GM19023 (cell line): ENCODE measurements around the gene RAB37.

Experiments
- ATAC-seq: cut with Tn5 transposase; IDR thresholded peaks from one replicate; pipeline ENCODE4 v1.9.1; 2021; ENCODE audit warnings: mild to moderate bottlenecking, moderate library complexity; ENCODE audit not compliant: unreplicated experiment

RAB37 gene

DNA sequence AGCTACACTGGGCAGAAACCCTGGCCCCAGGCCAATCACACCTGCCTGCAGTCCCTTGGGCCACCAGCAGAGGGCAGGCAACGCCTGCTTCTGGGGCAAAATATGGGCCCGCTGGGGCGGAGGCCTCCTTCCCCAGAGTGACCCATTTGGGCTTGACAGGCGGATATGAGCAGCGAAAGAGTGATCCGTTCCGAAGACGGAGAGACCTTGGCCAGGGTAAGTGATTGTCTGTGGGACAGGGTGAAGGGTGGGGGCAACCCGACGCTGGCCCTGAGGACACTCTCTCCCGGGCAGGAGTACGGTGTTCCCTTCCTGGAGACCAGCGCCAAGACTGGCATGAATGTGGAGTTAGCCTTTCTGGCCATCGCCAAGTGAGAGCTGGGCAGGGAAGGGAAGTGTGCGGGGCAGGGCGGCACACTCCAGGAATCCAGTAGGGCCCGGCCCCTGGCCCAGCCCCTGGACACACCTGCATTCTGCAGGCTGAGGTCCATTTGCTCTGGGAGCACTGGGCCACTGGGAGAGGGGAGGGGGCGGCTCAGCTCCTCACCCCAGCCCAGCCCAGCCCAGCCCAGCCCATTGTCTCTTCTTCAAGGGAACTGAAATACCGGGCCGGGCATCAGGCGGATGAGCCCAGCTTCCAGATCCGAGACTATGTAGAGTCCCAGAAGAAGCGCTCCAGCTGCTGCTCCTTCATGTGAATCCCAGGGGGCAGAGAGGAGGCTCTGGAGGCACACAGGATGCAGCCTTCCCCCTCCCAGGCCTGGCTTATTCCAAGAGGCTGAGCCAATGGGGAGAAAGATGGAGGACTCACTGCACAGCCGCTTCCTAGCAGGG, 7.9 kb downstream of the RAB37 start:
- no peak for ATAC-seq

- ATAC-seq: no peak
Observed at GRCh38 chr17:74745548-74746177, 8.6 kb downstream of the RAB37 start.

GRCh38 chr17:74746376-74746775, 9.3 kb downstream of the RAB37 start:
- no peak for ATAC-seq

DNA sequence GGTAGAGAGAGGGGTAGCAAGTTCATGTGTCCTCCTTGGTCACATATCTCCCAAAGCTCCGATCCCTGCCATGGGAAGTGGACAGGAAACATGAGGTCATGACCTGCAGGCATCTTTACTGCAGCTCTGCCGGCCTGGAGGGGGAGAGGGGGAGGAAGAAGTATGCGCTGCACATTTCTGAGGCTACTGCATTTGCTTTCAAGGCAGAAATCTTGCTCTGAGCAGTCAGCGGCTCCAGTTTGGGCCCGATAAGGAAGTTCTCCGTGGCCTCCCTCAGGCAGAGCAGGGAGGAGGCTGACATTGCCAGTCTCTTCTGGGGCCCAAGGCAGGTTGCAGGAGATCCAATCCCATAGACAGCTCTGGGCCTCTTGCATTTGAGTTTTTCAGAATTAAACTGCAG, 9.9 kb downstream of the RAB37 start:
- ATAC-seq: no peak

GRCh38 chr17:74748279-74748528, 11.1 kb downstream of the RAB37 start:
- ATAC-seq: no peak

DNA sequence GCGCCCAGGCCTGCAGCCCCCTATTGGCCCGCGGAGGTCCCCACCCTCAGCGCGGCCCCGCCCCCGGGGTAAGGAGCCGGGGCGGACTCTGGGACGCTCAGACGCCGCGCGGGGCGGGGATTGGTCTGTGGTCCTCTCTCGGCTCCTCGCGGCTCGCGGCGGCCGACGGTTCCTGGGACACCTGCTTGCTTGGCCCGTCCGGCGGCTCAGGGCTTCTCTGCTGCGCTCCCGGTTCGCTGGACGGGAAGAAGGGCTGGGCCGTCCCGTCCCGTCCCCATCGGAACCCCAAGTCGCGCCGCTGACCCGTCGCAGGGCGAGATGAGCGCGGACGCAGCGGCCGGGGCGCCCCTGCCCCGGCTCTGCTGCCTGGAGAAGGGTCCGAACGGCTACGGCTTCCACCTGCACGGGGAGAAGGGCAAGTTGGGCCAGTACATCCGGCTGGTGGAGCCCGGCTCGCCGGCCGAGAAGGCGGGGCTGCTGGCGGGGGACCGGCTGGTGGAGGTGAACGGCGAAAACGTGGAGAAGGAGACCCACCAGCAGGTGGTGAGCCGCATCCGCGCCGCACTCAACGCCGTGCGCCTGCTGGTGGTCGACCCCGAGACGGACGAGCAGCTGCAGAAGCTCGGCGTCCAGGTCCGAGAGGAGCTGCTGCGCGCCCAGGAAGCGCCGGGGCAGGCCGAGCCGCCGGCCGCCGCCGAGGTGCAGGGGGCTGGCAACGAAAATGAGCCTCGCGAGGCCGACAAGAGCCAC, 11.6 kb downstream of the RAB37 start, which contains the start of gene NHERF1:
TSS of gene NHERF1 (plus strand) at position 100 of the 750 bp plus-strand sequence. CDS start at position 319, 219 bp downstream.
- ATAC-seq: peak; percentile 87

DNA sequence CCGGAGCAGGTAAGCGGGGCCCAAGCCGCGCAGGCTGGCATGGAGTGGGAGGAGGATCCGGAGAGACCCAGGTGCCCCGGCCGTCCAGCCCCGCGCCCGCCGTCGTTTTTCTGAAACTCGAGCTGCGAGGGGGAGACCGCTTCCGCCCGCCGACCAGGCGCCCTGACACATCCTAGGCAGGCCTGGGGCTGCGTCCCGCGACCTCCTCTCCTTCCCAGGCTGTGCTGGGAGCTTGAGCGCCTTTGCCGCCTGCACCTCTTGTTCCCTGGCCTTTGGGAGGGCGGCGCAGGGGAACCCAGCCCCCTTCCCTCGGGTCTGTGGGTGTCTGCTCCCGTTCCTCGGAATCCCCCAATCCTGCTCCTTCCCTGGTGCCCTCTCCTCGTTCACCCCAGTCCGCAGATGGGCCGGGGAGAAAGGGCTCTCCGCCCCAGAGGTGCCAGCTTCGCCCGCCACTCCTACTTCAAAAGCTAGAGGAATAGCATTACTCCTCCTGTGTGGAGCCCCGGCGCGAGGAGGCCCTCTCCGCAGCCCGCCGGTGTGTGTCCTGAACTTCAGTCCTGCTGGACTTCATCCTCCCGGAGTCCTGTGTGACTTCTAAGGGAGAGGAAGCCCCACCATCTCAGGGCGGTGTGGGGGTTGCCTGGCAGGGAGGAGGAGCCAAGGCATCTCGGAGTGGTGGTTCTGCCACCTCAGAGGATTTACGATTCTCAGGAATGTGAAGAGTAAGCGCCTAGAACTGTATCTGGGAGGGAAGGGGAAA, 12.4 kb downstream of the RAB37 start:
- ATAC-seq: peak; percentile 6

DNA sequence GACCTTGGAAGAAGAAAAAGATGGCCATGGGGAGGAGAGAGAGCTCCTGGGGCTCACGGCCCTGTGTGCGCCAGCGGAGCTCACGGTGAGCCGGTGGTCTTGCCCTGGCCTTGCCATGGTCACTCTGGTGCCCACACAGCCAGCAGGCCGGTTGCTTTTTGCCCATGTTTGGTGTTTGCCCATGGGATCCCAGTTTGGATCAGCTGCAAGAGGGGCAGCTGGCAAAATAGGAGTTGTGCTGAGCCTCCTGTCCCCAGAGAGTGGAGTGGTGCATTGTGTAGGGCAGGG, 12.9 kb downstream of the RAB37 start:
- ATAC-seq: no peak

DNA sequence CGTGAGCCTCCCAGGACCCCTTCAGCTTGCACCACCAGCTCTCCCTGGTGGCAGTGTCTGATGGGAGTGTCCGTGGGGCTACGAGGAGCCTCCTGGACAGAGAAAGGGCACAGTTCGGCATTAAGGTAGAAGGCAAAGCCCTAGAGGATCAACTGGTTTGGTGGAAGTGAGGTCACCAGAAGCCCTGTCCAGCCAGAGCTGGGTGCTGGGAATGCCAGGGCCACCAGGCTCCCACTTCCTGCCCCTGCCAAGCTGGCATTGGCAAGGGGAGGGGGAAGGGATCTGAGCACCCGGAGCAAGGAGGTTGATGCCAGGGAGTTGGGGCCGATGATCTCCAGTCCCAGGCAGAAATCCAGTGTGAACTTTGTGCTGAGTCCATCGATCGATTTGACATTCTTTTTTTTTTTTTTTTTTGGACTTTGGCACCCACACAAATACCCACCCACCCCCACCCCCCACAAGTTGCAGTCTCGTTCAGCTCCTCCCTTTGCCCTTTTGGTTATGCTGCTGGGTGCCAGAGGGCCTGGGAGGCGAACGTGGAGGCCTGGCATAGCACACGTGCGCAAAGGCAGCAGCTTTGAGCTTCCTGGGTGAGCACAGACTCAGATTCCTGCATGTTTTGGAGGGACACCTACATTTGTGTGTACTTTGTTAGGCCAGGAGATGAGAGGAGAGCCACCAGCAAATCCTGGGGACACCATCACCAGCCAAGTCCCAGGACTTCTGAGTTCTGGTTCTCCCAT, 13.4 kb downstream of the RAB37 start:
- ATAC-seq: no peak

- no peak for ATAC-seq
Observed at GRCh38 chr17:74752415-74752814, 15.4 kb downstream of the RAB37 start.

DNA sequence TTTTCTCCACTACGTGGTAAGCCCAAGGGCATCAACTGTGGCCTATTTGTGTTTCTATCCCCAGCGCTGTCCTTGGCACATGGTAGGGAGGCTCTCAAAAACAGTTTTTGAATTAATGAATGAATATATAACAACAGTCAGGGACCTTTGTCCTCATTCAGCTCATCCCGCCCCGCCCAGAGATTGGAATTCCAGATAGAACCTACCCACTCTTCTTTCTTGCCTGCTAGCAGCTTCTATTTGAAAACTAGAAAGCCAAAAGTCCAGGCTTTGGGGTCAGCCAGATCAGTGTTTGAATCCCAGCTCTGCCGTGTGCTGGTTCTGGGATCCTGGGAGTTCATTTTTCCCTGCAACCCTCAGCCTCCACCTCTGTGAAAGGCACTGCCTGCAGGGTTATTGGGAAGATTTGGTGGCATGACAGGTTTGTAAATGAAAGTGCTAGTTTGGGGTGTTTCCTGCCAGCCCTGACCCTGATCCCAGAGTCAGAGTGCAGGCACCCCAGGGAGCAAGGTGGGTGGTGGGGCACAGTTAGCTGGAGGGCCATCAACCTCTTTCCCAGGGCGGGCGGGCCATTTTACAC, 15.9 kb downstream of the RAB37 start:
- no peak for ATAC-seq

GRCh38 chr17:74754832-74755231, 17.8 kb downstream of the RAB37 start:
- ATAC-seq: no peak

GRCh38 chr17:74755533-74755932, 18.5 kb downstream of the RAB37 start:
- no peak for ATAC-seq

GRCh38 chr17:74756891-74757290, 19.8 kb downstream of the RAB37 start:
- ATAC-seq: no peak

- ATAC-seq: no peak
Observed at GRCh38 chr17:74757502-74757901, 20.4 kb downstream of the RAB37 start.

DNA sequence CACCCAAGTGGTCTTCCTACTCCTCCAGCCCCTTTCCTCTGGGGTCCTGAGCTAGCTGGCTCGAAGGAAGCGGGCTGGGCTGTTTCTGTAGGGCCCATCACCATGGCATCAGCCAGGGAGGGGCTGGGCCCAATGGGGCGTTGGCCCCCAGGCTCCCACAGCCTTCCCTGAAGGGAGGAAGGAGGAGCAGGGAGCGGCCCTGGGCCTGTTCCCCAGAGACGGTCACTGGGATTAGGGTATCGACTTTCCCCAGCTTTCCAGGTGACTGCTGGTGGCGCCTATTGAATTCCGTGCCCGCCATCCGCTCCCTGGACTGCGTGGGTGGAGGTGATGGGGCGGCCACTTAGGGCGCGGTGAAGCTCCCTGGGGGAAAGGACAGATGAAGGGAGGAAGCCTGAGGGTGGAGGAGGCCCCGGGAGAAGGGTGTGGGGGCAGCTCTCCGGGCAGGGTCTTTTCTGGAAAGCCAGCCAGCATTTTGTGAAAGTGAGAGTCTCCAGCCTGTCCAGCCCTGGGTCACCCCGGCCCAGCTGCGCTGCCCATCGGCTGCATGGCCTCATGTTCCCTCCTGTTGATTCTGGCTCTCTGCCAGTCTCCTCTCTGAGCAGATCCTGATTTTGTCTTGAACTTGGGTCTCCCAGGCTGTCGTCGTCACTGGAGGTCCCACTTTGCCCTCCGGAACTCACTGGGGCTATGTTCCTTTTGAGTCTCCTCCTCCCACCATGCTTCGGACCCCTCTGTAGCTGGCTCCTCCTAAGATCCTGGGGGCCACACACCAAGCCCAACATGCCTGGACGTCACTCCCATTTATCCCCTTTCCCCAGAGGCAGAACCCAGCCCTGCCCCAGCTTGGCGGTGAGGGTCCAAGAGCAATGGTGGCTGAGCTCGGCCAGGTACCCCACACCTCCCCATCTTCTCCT, 21.1 kb downstream of the RAB37 start:
- no peak for ATAC-seq

- no peak for ATAC-seq
Observed at GRCh38 chr17:74758848-74759168, 21.8 kb downstream of the RAB37 start.

DNA sequence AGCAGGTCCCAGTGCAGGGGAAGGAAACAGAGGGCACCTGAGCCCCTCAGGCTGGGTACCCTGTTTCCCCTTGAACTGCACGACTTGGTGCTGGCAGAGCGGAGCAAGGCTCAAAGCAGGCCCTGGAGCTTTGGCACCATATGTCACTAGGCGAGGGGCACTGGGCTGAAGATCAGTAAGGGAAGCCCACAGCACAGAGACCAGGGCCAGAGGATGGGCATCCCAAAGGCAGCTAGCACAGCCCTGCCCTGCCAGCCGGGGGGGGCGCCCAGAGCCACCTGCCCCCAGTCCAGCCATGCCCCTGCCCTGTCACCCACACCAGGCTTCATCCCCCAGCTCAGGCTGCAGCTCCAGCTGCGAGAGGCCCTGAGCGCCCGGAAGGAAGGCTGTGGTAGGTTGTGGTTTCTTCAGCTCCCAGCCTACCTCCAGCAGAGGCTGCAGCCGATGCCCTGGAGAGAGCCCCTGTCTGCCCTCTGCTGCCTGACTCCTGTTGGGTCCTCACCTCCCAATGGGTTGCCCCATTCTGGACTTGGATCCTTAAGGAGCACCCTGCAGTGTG, 22.3 kb downstream of the RAB37 start:
- no peak for ATAC-seq

- no peak for ATAC-seq
Observed at GRCh38 chr17:74759941-74760340, 22.9 kb downstream of the RAB37 start.
